Anterior cingulate cortex (tissue), 58 donors: ENCODE results near the gene CAMK1D.

Source experiments
- DNase-seq, 58 donors: peaks; one replicate each; lab custom pipeline; 2025; lab: John Stamatoyannopoulos, UW

Gene CAMK1D

DNA sequence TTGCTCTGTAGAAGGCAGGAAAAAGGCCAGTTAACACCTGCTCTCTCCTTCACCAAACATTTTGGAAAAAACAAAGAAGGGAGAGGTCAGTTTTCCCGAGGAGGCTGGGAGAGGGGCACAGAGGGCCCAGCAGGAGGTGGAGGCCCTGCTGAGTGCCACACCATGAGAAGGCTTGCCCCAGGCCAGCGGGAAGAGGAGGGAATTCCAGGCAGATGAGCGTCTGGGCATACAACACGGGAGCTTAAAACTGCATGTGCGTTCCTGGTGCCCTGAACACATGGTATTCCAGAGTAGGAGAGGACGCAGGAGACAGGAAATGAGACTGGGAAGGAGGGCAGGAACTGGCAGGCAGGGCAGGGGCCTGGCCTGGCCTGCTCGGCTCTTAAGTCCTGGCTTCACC lies 469.7 kb downstream of the CAMK1D start:
- no peak for DNase-seq

GRCh38 chr10:12819656-12820055 lies 470.3 kb downstream of the CAMK1D start:
- DNase-seq: no peak

GRCh38 chr10:12822126-12822892 lies 473.0 kb downstream of the CAMK1D start:
- peak in 1 of 58 donors; percentile 10 for DNase-seq

- DNase-seq: peak in 7 of 58 donors; percentile 9 to 64 (median 18)
Observed at GRCh38 chr10:12822893-12823170, 473.5 kb downstream of the CAMK1D start.

DNA sequence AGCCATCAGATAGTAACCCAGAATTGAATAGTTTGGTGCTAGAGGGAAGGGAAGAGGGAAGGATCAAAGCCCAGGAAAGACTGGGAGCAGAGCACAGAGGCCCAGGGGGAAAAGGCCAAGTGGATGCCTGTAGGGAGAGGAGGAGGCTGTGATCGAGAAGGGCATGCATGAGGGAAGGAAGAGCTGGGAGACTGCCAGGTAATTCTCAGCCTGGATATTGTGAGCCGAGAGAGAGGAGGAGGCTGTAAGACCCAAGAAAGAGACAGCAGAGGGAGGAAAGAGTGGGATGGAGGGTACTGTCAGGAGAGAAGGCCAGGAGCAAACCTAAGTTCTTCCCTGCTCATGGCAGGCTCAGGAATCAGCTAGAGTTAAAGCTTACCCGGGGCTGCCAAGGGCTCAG lies 474.0 kb downstream of the CAMK1D start:
- peak in 4 of 58 donors; percentile 8 to 35 (median 19) for DNase-seq

GRCh38 chr10:12825260-12825849 lies 476.0 kb downstream of the CAMK1D start:
- DNase-seq: no peak

GRCh38 chr10:12826800-12827372 lies 477.5 kb downstream of the CAMK1D start:
- no peak for DNase-seq

- DNase-seq: no peak
Observed at GRCh38 chr10:12828736-12829135, 479.4 kb downstream of the CAMK1D start.

GRCh38 chr10:12829831-12830390 lies 480.6 kb downstream of the CAMK1D start:
- DNase-seq: peak in 7 of 58 donors; percentile 6 to 40 (median 16)

GRCh38 chr10:12832096-12832495 lies 482.7 kb downstream of the CAMK1D start:
- no peak for DNase-seq

GRCh38 chr10:12833451-12833850 lies 484.1 kb downstream of the CAMK1D start:
- DNase-seq: no peak

DNA sequence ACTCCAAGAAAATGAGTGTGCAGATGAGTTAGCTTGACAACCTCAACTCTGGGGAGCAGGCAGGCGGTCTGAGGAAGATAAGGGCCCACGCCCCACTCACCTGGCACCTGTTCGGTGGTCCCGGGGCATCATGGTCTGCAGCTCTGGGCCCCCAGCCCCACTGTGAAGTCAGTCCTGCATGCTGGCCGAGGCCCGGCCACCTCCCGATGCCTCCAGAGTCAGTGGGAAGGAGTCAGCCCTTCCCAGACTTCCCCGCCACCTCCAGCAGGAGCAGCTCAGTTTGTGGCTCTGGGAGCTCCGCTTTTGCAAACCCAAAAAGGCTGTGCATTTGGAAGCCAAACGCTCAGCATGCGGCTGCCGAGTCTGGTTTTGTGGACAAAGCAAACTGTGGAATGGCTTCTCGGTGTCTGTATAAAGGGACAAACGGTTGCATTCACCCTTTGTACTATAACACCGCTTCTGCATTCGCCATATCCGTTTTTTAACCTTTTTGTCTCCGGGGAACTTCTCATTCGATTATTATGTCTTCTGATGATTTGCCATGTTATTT lies 484.8 kb downstream of the CAMK1D start:
- no peak for DNase-seq

DNA sequence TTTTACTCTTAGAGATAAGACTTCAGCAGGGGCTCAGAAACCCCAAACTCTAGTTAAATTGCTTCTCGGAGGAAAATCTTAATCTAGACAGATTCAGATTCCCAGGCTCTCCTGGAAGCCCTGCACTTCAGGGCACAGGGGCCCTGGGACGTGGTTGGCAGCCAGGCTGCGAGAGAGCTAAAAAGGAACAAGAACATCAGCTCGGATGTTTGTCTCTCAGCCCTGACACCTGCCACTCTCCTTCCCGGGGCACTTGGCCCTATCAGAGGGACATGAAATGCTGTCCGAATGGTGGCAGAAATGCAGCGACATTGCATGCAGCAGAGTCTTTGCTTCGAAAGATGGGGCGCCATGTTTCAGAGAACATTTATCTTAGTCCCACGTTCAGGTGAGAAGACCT lies 485.4 kb downstream of the CAMK1D start:
- DNase-seq: no peak

DNA sequence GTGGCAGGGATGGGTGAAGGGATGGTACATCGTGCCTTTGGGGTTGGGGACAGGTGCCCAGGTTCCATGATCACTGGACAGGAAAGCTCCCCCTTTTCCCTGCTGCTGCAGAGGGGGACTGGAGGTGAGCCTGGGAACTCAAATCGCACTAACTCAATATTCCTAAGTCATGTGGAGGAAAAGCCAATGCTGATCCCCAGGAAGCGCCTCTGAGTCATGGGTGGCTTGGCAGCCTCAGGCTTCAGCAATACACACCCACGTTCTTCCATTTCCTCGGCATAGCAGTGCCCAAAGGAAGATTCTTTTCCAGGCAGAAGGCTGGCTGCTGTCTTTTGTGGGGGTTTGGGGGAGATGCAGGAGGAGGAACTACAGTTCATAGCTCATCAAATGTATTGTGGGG lies 486.4 kb downstream of the CAMK1D start:
- peak in 15 of 58 donors; percentile 11 to 55 (median 26) for DNase-seq

GRCh38 chr10:12838366-12838765 lies 489.0 kb downstream of the CAMK1D start:
- DNase-seq: no peak

DNA sequence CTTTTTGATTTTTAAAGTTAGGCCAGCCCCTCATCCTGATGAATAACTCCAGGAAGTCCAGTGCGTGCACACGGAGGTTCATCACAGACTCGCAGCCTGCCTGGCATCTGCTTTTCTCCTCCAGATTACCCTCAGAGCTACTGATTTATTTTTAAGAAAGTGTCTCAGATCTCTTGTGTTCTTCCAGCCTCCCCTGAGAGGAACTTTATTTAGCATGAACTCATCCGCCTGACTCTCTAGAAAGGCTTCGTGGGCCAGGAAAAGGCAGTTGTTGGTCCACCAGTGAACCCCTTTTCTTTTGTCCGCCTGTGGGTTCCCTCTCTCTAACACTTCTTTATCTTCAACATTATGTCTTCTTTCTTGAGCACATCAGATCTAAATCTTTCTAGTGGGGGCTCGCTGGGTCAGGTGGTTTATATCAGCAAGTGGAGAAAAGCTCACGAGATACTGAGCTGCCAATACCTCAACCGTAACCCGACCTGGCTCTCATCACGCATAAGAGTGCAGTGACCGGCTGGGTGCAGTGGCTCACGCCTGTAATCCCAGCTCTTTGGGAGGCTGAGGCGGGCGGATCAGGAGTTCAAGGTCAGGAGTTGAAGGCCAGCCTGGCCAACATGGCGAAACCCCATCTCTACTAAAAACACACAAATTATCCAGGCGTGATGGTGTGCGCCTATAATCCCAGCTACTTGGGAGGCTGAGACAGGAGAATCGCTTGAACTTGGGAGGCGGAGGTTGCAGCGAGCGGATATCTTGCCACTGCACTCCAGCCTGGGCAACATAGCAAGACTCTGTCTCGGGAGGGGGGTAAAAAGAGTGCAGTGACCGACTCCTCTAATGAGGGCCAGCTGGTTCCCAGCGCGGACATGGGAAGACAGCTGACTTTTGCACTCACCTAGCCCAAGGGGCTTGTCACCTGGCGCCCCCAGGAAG lies 489.9 kb downstream of the CAMK1D start:
- peak in 1 of 58 donors; percentile 21 for DNase-seq

DNA sequence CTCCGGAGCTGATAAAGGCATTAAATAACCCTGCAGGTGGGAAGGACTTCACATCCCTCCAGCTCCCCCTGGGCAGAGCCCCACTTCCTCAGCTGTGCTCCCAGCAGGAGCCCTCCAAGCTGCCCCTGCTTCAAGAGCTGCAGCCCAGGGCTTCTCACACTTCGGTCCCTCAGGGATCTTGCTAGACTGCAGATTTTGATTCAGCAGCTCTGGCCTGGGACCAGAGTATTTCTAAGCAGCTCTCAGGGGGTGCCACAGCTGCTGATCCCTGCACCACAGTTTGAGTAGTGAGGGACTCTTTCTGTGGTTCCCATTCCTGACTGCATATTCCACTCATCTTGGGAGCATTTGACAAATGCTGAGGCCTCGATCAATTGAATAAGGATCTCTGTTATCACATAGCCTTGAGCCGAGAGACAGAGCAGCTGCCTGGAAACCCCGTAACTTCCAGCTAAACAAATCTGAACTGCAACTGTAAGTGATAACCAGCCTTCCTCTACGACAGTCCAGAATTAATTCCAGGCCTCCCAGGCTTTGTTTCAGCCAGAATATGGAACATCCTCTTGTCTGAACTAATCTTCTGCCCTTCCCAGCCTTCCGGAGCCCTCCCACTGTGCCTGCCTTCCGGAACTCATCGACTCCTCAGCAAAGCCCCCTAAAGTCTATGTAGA lies 490.7 kb downstream of the CAMK1D start:
- DNase-seq: no peak

DNA sequence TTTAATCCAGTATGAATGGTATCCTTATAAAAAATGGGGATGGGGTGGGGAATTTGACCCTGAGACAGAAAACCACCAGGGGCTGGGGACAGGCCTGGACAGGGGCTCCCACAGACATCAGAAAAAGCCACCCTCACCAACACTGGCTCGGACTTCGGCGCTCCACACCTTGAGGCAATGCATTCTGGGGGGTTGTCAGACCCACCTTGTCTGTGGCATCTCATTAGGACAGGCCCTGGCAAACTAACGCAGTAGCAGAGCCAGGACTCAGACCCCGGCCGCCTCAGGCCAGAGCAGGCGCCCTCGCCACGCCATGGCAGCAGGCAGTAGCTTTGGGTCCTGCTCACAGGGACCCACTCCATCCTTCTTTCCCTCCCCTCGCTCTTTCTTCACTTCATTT lies 492.1 kb downstream of the CAMK1D start:
- DNase-seq: no peak

DNA sequence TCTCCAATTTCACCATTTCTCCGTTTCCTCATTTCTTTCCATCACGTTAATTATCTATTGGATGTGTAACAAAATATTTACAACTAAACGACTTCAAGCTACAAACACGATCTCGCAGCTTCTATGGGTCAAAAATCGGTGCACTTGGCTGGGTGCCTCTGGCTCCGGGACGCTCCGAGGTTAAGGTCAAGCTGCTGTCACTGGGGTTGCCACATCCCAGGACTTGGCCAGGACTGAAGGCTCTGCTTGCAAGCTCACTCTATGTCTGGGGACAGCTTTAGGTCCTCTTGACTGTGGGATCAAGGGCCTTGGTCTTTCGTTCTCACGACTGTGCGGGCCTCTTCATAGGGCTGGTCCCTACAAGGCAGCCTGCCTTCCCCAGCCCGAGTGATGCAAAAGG lies 492.5 kb downstream of the CAMK1D start:
- no peak for DNase-seq

- no peak for DNase-seq
Observed at GRCh38 chr10:12842310-12842709, 493.0 kb downstream of the CAMK1D start.
